ENCODE data around the gene STON2. TPM values are rescaled to one million over a fixed set of nuclear protein-coding genes. Genes with fewer than 3 reads are reported as not detected.

STON2 gene
- total and polyA plus RNA-seq, 2 of the 13 experiments (the other 11 are each of a cell fraction or from before 2014, with no cell fraction given): 2.1 to 11.0 TPM

DNA sequence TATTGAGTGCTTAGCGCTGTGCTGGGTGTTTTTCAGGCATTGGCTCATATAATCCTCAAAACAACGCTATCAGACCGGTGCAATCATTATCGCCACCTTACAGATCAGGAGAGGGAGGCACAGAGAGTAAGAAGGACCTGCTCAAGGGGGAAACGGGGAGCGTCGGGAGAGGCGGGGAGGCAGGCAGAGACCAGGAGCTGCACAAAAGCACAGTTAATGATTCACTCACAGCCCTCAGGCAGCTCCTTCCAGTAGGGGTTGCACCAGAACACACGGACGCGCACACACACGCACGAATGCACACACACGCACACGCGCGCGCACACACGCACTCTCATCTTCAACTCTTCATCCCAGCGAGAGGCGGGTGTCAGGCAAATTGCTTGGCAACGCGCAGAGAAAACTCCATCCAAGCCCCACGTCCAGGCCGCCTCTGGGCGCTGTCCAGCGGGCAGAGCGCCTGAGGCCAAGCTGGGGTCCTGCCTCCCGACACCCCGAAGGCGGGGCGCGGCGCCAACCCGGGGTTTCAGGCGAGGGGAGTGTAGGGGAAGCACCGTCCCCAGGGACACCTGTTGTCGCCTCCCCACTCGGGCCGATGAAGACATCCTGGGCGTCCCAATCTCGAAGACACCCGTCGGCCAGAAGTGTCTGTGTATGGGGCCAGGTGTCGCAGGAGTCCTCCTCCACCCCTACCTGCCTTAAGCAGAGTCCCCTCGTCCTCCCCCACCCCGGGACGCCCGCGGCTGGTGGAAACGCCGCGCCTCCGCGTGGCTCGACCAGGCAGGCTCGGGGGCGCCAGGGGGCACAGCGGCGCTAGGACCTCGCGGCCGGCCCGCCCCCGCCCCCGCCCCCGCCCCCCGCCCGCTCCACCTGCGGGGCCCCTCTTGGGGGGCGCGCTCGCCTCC, 35.5 kb upstream of the STON2 start (continued):
- TF ChIP-seq GLMP (CRISPR knock-in tag; IDR thresholded peaks at IDR 0.05; ENCODE audit: borderline replicate concordance) (no peak), TEAD3 (CRISPR knock-in tag; optimal IDR thresholded peaks at IDR 0.05; ENCODE audit: borderline replicate concordance) (peak; percentile 24), MIXL1 (CRISPR knock-in tag; IDR thresholded peaks at IDR 0.05) (no peak), ZNF878 (CRISPR knock-in tag; IDR thresholded peaks at IDR 0.05) (no peak; the same call in 1 of the 2 replicates), PCBP2 (optimal IDR thresholded peaks at IDR 0.05; ENCODE audit: low read depth, low read length, poor library complexity, severe bottlenecking) (no peak), NR2F2 (IDR thresholded peaks at IDR 0.05; ENCODE audit: borderline replicate concordance, low read depth) (no peak), ZNF550 (CRISPR knock-in tag; IDR thresholded peaks at IDR 0.05; ENCODE audit: borderline replicate concordance) (no peak), SP5 (CRISPR knock-in tag; IDR thresholded peaks at IDR 0.05; ENCODE audit: borderline replicate concordance, low read depth) (no peak)
- TF ChIP-seq, protein P1, sequence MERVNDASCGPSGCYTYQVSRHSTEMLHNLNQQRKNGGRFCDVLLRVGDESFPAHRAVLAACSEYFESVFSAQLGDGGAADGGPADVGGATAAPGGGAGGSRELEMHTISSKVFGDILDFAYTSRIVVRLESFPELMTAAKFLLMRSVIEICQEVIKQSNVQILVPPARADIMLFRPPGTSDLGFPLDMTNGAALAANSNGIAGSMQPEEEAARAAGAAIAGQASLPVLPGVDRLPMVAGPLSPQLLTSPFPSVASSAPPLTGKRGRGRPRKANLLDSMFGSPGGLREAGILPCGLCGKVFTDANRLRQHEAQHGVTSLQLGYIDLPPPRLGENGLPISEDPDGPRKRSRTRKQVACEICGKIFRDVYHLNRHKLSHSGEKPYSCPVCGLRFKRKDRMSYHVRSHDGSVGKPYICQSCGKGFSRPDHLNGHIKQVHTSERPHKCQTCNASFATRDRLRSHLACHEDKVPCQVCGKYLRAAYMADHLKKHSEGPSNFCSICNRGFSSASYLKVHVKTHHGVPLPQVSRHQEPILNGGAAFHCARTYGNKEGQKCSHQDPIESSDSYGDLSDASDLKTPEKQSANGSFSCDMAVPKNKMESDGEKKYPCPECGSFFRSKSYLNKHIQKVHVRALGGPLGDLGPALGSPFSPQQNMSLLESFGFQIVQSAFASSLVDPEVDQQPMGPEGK (CRISPR knock-in tag; IDR thresholded peaks at IDR 0.05): peak; percentile 36; the same call in 1 of the 2 replicates
- TF ChIP-seq, protein P2, sequence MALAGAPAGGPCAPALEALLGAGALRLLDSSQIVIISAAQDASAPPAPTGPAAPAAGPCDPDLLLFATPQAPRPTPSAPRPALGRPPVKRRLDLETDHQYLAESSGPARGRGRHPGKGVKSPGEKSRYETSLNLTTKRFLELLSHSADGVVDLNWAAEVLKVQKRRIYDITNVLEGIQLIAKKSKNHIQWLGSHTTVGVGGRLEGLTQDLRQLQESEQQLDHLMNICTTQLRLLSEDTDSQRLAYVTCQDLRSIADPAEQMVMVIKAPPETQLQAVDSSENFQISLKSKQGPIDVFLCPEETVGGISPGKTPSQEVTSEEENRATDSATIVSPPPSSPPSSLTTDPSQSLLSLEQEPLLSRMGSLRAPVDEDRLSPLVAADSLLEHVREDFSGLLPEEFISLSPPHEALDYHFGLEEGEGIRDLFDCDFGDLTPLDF (CRISPR knock-in tag; IDR thresholded peaks at IDR 0.05): no peak
